K562 treated with DMSO at 1 percent for 12 hours (cell line): ENCODE measurements around the gene OR8K3. TPM values are rescaled to one million over a fixed set of nuclear protein-coding genes. Genes with fewer than 3 reads are reported as not detected.

Source experiments
- total RNA-seq: library from RNA; unstranded; fragments of 300-600 nt; gene quantifications from 2 replicates; pipeline ENCODE4 v1.2.3, GENCODE V29; 2022; ENCODE audit not compliant: insufficient read depth

OR8K3 gene
- not detected in 2 replicates for total RNA-seq

DNA sequence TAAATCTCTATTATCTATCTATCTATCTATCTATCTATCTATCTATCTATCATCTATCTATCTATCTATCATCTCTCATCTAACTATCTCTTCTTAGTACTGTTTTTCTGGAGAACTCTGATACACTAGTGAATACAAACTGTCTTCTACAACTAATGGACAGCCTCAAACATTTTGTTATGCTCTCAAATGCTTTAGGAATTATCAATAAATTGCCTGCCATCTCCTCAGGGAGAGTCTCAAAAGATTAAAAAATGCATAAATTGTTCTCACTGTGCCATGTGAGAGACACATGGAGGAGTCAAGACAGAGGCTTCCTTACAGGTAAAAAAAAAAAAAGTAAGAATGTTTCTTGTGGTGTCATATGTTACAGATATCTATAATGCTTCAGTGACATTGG is at the start of gene OR8K3:
OR8K3 (plus strand) TSS at position 301 of the 400 bp plus-strand sequence. CDS start 3,163 bp downstream, outside the sequence.

DNA sequence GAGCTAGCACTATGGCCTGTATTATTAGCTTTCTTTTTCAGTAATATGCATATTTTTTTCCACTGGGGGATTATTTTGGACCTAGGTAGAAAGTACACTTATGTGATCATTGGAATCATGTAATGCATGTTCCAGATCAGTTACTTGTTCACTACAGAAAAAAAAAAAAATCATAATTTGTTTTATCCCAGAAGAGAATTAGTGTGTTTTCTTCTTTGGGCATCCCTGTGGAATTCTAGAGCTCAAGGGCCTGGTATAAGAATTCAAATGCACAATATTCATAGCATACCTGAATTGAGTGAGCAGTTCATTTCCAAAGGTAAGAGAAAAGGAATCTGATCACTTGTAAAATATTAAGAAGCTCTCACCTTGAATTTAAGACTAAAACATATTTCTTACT is 41.1 kb upstream of the OR8K3 start, which contains the start of gene OR5T1:
OR5T1 (plus strand) TSS at position 301 of the 400 bp plus-strand sequence. CDS start 1,485 bp downstream, outside the sequence.

DNA sequence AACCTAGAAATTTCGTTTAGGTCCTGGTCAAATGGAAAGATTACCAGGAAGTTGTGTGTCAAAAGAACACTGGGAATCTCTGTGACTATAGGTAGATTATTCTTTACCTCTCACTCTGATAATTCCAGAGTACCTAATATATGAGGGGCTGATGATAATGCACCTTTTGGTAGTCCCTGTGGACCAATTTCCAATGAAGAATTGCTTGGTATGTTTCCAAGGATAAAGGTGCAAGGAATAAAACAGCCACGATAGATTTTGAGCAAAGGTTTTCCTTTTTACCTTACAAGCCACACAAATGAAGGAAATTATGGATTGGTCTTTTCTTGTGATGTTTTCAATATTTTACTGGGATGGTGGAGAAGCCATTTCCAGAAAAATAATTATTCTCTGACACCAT is 22.8 kb upstream of the OR8K3 start, which contains the start of gene OR8H1:
OR8H1 (minus strand) TSS at position 101 of the 400 bp plus-strand sequence. CDS start 1,192 bp downstream, outside the sequence.

DNA sequence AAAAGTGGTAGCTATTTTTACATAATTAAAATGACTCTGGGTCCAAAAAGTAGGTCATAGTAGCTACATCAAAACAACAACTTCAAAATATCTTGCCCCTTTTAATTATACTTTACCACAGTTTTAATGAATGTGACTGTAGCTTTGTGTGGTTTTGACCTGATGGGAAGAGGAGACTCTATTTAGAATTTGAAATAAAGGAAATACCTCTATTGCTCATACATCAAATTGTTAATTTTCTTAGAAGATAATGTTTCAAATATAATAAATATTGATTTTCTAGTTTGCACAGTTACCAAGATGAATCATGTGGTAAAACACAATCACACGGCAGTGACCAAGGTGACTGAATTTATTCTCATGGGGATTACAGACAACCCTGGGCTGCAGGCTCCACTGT is 30.8 kb downstream of the OR8K3 start, which contains the start of gene OR8K1:
OR8K1 (plus strand) TSS at position 301 of the 400 bp plus-strand sequence; CDS start at position 301, 0 bp downstream.

DNA sequence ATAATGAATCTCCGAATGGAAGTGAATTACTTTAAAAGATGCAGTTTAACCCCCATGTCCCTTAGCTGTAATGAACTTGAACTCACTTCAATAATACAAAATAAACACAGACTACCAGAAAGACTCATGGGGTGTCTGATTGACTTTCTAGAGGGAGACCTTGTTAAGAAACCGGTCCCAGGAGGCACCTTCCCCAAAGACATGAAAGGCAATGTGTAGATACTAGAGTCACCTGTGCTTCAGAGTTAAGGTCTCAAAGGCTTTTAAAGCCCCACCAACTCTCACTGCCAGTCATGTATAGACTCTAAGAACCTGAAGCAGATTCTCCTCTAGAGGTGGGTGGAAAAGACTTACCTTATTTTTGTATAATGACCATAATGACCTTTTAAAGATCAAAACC is 39.0 kb downstream of the OR8K3 start, which contains the start of gene OR8J1:
OR8J1 (plus strand) TSS at position 301 of the 400 bp plus-strand sequence. CDS start 5,956 bp downstream, outside the sequence.

Other genes with a start within 250 kb of the OR8K3 start
- gene OR8I2, start 221.8 kb upstream of the OR8K3 start, total RNA-seq = not detected in 2 replicates
- not detected in 2 replicates for gene OR8H2, start 211.5 kb upstream of the OR8K3 start, total RNA-seq
- gene OR8H3, start 192.8 kb upstream of the OR8K3 start, total RNA-seq = not detected in 2 replicates
- not detected in 2 replicates for gene OR8J3, start 174.9 kb upstream of the OR8K3 start, total RNA-seq
- gene OR8K5, start 154.8 kb upstream of the OR8K3 start, total RNA-seq = not detected in 2 replicates
- gene OR5J2, start 138.5 kb upstream of the OR8K3 start, total RNA-seq = not detected in 2 replicates
- gene OR5T2, start 80.9 kb upstream of the OR8K3 start, total RNA-seq = not detected in 2 replicates
- not detected in 2 replicates for gene OR5T3, start 62.9 kb upstream of the OR8K3 start, total RNA-seq
- not detected in 2 replicates for gene OR5T1, start 41.0 kb upstream of the OR8K3 start, total RNA-seq
- gene OR8H1, start 22.9 kb upstream of the OR8K3 start, total RNA-seq = not detected in 2 replicates
- not detected in 2 replicates for gene OR8K1, start 30.9 kb downstream of the OR8K3 start, total RNA-seq
- not detected in 2 replicates for gene OR8J1, start 39.1 kb downstream of the OR8K3 start, total RNA-seq
- not detected in 2 replicates for gene OR8U1, start 60.5 kb downstream of the OR8K3 start, total RNA-seq
- not detected in 2 replicates for gene OR5AL1, start 97.6 kb downstream of the OR8K3 start, total RNA-seq
- gene OR5M3, start 158.2 kb downstream of the OR8K3 start, total RNA-seq = not detected in 2 replicates
- gene OR5M8, start 176.2 kb downstream of the OR8K3 start, total RNA-seq = not detected in 2 replicates
- gene OR5M11, start 228.1 kb downstream of the OR8K3 start, total RNA-seq = not detected in 2 replicates